Mammary microvascular endothelial cell (primary cell): ENCODE results near the gene STAG3. TPM values are rescaled to one million over a fixed set of nuclear protein-coding genes. Genes with fewer than 3 reads are reported as not detected.

Experiments
- total RNA-seq: library from RNA; depleted of rRNA; stranded (reverse); fragments of >200 nt; gene quantifications from 2 replicates; pipeline ENCODE4 v1.2.3, GENCODE V29; 2015

The STAG3 gene, protein sequence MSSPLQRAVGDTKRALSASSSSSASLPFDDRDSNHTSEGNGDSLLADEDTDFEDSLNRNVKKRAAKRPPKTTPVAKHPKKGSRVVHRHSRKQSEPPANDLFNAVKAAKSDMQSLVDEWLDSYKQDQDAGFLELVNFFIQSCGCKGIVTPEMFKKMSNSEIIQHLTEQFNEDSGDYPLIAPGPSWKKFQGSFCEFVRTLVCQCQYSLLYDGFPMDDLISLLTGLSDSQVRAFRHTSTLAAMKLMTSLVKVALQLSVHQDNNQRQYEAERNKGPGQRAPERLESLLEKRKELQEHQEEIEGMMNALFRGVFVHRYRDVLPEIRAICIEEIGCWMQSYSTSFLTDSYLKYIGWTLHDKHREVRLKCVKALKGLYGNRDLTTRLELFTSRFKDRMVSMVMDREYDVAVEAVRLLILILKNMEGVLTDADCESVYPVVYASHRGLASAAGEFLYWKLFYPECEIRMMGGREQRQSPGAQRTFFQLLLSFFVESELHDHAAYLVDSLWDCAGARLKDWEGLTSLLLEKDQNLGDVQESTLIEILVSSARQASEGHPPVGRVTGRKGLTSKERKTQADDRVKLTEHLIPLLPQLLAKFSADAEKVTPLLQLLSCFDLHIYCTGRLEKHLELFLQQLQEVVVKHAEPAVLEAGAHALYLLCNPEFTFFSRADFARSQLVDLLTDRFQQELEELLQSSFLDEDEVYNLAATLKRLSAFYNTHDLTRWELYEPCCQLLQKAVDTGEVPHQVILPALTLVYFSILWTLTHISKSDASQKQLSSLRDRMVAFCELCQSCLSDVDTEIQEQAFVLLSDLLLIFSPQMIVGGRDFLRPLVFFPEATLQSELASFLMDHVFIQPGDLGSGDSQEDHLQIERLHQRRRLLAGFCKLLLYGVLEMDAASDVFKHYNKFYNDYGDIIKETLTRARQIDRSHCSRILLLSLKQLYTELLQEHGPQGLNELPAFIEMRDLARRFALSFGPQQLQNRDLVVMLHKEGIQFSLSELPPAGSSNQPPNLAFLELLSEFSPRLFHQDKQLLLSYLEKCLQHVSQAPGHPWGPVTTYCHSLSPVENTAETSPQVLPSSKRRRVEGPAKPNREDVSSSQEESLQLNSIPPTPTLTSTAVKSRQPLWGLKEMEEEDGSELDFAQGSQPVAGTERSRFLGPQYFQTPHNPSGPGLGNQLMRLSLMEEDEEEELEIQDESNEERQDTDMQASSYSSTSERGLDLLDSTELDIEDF
- 0.10 and 0.13 TPM in 2 replicates for total RNA-seq

GRCh38 chr7:100177045-100178001 is at the start of gene STAG3, which contains the start of gene GPC2:
TSS of gene STAG3 (plus strand) at chr7:100177918. CDS start at chr7:100180557, 2,639 bp downstream.
TSS of gene GPC2 (minus strand) at chr7:100177381. CDS start at chr7:100177199, 182 bp downstream.

DNA sequence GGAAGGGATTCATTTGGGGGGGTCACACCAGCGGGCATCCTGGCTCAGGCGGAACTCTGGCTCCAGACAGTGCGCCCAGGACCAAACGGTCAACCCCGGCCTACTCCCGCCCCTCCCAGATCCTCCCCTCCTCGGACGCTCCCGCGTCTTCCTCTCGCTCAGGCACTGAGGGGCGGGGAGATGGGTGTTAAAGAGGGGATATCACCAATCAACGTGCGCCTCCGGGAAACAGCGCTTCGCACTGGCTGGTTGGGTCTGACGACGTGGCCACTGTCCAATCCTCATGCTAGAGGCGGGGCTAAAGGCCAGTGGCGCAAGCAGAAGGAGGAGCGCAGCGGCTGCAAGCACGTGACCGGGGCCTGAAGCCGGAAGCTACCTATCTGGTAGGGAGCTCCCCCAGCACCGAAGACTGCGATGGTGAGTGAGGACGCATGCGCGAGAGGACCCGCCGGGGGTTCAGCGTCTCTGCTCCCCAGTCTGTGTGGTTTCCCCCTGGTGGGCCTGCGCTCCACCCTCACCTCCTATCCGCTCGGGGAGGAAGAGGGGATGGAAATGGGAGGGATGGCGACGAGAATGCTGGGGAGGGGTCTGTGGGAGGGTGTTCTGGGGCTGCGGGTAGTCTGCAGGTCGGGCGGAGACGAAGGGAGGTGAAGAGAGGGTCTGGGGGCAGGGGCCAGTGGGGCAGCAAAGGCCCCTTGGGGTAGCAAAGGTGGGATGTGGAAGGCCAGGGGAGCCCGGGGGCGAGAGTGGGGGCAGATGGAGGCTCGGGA is 29.0 kb upstream of the STAG3 start, which contains the start of gene LAMTOR4:
TSS of gene LAMTOR4 (plus strand) at position 360 of the 770 bp plus-strand sequence. CDS start at position 415, 55 bp downstream.

GRCh38 chr7:100158229-100159098 is 19.3 kb upstream of the STAG3 start, which contains the start of gene TRAPPC14:
TSS of gene TRAPPC14 (minus strand) at chr7:100158723. CDS start at chr7:100158499, 224 bp downstream.

GRCh38 chr7:100219801-100220585 is 42.3 kb downstream of the STAG3 start, which contains the start of gene PVRIG:
TSS of gene PVRIG (plus strand) at chr7:100219949. CDS start at chr7:100219971, 22 bp downstream.

Other genes with a start within 250 kb of the STAG3 start
- gene GJC3, start 248.3 kb upstream of the STAG3 start, total RNA-seq, result not detected in 2 replicates
- gene AZGP1, start 201.9 kb upstream of the STAG3 start, total RNA-seq, result not detected in 2 replicates
- 11.3 and 13.6 TPM in 2 replicates for gene ZKSCAN1, start 162.3 kb upstream of the STAG3 start, total RNA-seq
- 6.1 and 8.3 TPM in 2 replicates for gene ZSCAN21, start 128.1 kb upstream of the STAG3 start, total RNA-seq
- 19.1 and 21.1 TPM in 2 replicates for gene ZNF3, start 96.2 kb upstream of the STAG3 start, total RNA-seq
- gene COPS6, start 88.9 kb upstream of the STAG3 start, total RNA-seq, result 102 and 125 TPM in 2 replicates
- 149 and 155 TPM in 2 replicates for gene MCM7, start 76.5 kb upstream of the STAG3 start, total RNA-seq
- gene AP4M1, start 76.3 kb upstream of the STAG3 start, total RNA-seq, result 16.1 and 18.5 TPM in 2 replicates
- 56.0 and 63.9 TPM in 2 replicates for gene TAF6, start 58.6 kb upstream of the STAG3 start, total RNA-seq
- gene CNPY4, start 58.3 kb upstream of the STAG3 start, total RNA-seq, result 23.8 and 25.7 TPM in 2 replicates
- 4.7 and 5.0 TPM in 2 replicates for gene MBLAC1, start 51.0 kb upstream of the STAG3 start, total RNA-seq
- 184 and 224 TPM in 2 replicates for gene LAMTOR4, start 29.0 kb upstream of the STAG3 start, total RNA-seq
- 4.7 and 6.3 TPM in 2 replicates for gene TRAPPC14, start 19.2 kb upstream of the STAG3 start, total RNA-seq
- gene GAL3ST4, start 9.3 kb upstream of the STAG3 start, total RNA-seq, result 2.7 and 3.9 TPM in 2 replicates
- gene GPC2, start 537 bp upstream of the STAG3 start, total RNA-seq, result 0.89 and 1.00 TPM in 2 replicates
- gene PVRIG, start 42.0 kb downstream of the STAG3 start, total RNA-seq, result not detected in 2 replicates
- 0.05 TPM in 1 of 2 replicates, not detected in the other for gene SPDYE3, start 129.8 kb downstream of the STAG3 start, total RNA-seq
- 14.1 and 18.6 TPM in 2 replicates for gene PILRB, start 180.2 kb downstream of the STAG3 start, total RNA-seq
- not detected in 2 replicates for gene PILRA, start 195.6 kb downstream of the STAG3 start, total RNA-seq